ENCODE data around the gene FBXO7. TPM values are rescaled to one million over a fixed set of nuclear protein-coding genes. Genes with fewer than 3 reads are reported as not detected.
A peak's percentile ranks its signal among the peaks of the same experiment; 100 is the strongest.

The FBXO7 gene
- total and polyA plus RNA-seq, 2 of the 4 experiments (the other 2 are of a cell fraction) = 71.5 TPM

DNA sequence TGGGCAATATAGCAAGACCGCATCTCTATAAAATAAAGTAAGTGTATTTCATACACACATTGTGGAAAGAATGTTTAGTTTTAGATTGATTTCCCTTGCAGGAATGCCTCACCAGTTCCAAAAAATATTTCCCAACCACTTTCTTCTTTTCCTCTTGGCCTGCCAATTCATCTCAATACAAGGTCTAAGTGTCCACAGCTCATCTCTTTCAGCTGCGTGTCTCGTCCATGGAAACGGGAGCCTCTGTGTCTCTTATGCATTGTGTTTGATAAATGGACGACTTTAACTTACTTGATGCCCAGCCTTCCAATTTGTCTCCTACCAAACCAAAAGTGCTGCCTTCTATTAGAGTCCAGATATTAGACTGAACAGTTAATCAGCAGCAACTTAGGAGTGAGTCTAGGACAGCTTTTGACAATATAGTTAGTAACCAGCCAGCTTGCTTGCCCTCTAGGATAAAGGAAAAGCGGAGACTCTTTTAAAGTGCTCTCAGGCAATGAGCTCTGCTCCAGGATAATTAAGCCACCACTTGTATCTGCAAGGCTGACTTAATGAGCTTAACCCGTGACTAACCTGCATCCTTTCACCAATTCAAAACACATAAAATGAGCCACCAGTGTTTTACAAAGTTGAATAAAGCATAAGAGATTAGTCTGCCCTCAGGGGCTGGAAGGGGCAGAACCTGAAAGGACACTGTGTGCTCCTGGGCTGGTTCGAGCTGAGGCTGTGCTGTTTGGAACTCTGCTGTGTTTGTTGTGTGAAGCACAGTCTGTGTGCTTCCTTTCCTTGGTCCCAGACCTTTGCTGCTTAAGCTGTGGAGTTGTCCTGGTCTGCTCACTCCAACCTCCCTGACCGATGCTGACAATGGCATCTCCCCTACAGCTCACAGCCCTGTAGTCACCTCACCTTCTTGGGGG lies 27.5 kb downstream of the FBXO7 start:
- DNase-seq (peak; percentile 3), ATAC-seq (ENCODE audit: low read depth) (peak; percentile 53)
- no peak overlapping the region for H3K4ac ChIP-seq (ENCODE audit: low read depth, low read length)
- TF ChIP-seq, protein P1, sequence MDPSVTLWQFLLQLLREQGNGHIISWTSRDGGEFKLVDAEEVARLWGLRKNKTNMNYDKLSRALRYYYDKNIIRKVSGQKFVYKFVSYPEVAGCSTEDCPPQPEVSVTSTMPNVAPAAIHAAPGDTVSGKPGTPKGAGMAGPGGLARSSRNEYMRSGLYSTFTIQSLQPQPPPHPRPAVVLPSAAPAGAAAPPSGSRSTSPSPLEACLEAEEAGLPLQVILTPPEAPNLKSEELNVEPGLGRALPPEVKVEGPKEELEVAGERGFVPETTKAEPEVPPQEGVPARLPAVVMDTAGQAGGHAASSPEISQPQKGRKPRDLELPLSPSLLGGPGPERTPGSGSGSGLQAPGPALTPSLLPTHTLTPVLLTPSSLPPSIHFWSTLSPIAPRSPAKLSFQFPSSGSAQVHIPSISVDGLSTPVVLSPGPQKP (IDR thresholded peaks at IDR 0.05; ENCODE audit: borderline replicate concordance, low read depth, low read length) = no peak
- TF ChIP-seq MXI1 (IDR thresholded peaks at IDR 0.05; ENCODE audit: borderline replicate concordance, low read depth, low read length) (no peak), FOS (IDR thresholded peaks at IDR 0.05; ENCODE audit: low read depth, low read length) (no peak), RAD21 (IDR thresholded peaks at IDR 0.05; ENCODE audit: low read length) (no peak), POLR2A (IDR thresholded peaks at IDR 0.05; ENCODE audit: low read depth, low read length) (no peak), RFX5 (IDR thresholded peaks at IDR 0.05; ENCODE audit: low read depth, low read length) (no peak), MAZ (IDR thresholded peaks at IDR 0.05; ENCODE audit: borderline replicate concordance, low read depth, low read length) (no peak), NFE2L2 (IDR thresholded peaks at IDR 0.05; ENCODE audit: low read depth, low read length) (no peak), CHD1 (IDR thresholded peaks at IDR 0.05; ENCODE audit: low read depth, low read length) (no peak), SMC3 (IDR thresholded peaks at IDR 0.05; ENCODE audit: low read depth, low read length) (no peak), RCOR1 (IDR thresholded peaks at IDR 0.05; ENCODE audit: insufficient replicate concordance, low read length) (no peak), CEBPB (IDR thresholded peaks at IDR 0.05; ENCODE audit: low read depth, low read length) (no peak)
- H3K4me2 ChIP-seq (ENCODE audit: low read depth, low read length) = no peak overlapping the region
- CTCF ChIA-PET = interaction anchor here (0.6 to 1.4 kb wide), 2 partner anchors 14 to 294 kb away, joined by 3 read pairs; no protein-coding TSS in a partner anchor
- 40% methylated on average over 2 of the region's 9 CpGs; no CpG with 5 or more reads in 1 of the 2 experiments for WGBS, 2 experiments (ENCODE audit: extremely low coverage in 2 of 2, insufficient read length in 1 of 2)
- no peak overlapping the region for H2AFZ ChIP-seq (replicated peaks; ENCODE audit: low read length, poor library complexity)
- no peaks in the 10 kb centered on the region for H3K9me3 ChIP-seq (ENCODE audit: control insufficient read depth, insufficient read depth, low read length)
- in situ Hi-C loops (cut with MboI; ENCODE audit: low sequenced_read_pairs) = no loop called here
- H3K23ac ChIP-seq (ENCODE audit: low read depth, low read length) = no peak overlapping the region
- dilution Hi-C loops (cut with HindIII; ENCODE audit: low sequenced_read_pairs, unreplicated experiment) = no loop called here
- H4K20me1 ChIP-seq (ENCODE audit: insufficient read depth, low read length) = no peaks in the 10 kb centered on the region
- POLR2A ChIA-PET (ENCODE audit: unreplicated experiment) = no interaction called here
- no peaks in the 10 kb centered on the region; a peak in 1 of 4 replicates for H3K79me1 ChIP-seq (ENCODE audit: low read depth in 1 of 2, low read length in 2 of 2)
- no peak overlapping the region for H4K91ac ChIP-seq (ENCODE audit: insufficient read depth, low read depth, low read length)
- H3K27ac ChIP-seq (ENCODE audit: insufficient read depth, low read length) = no peak overlapping the region
- intact Hi-C loops (cut with micrococcal nuclease) = no loop called here
- H2AK9ac ChIP-seq (replicated peaks; ENCODE audit: low read depth, low read length, poor library complexity) = no peak overlapping the region
- no peak overlapping the region for H3K56ac ChIP-seq (ENCODE audit: extremely low read depth, insufficient read depth, low read length)
- H3K27me3 ChIP-seq (ENCODE audit: control insufficient read depth, insufficient read depth, low read length) = no peaks in the 10 kb centered on the region
- H3K4me3 ChIP-seq (ENCODE audit: insufficient read depth, low read depth, low read length) = no peak overlapping the region
- H2BK5ac ChIP-seq (ENCODE audit: low read depth, low read length, poor library complexity, severe bottlenecking) = no peak overlapping the region
- H2BK120ac ChIP-seq (ENCODE audit: low read depth, low read length) = no peak overlapping the region
- peaks cover 13% of the 10 kb centered on the region for H3K36me3 ChIP-seq (ENCODE audit: control insufficient read depth, insufficient read depth, low read length)
- H3K4me1 ChIP-seq (ENCODE audit: control insufficient read depth, insufficient read depth, low read length) = no peaks in the 10 kb centered on the region
- no peak overlapping the region for H4K8ac ChIP-seq (ENCODE audit: low read depth in 2 of 2, low read length in 2 of 2)
- no peak overlapping the region for H3K14ac ChIP-seq (replicated peaks; ENCODE audit: low read depth, low read length)
- H3K9me1 ChIP-seq (ENCODE audit: insufficient read depth, low read length) = no peaks in the 10 kb centered on the region
- no peak overlapping the region for H2AK5ac ChIP-seq (ENCODE audit: low read depth, low read length)
- no peak overlapping the region for H3K9ac ChIP-seq (ENCODE audit: low read depth, low read length)
- no peak overlapping the region for H3K18ac ChIP-seq (ENCODE audit: low read depth, low read length)
- no peak overlapping the region for H2BK20ac ChIP-seq (ENCODE audit: low read depth, low read length)
- no peak overlapping the region for H4K5ac ChIP-seq (ENCODE audit: low read depth, low read length)
- no peak overlapping the region for H2BK15ac ChIP-seq (ENCODE audit: low read depth, low read length)
- no TSS peak for BruUV-seq (replicated peaks)
